H9 (cell line): ENCODE results near the gene CHST15. TPM values are rescaled to one million over a fixed set of nuclear protein-coding genes. Genes with fewer than 3 reads are reported as not detected.
"Not testable (repeated sequence)": the region's sequence is repeated elsewhere in the genome, so short reads cannot be mapped to it uniquely, and the experiment has no call there.

Source experiments
- DNase-seq: peaks from one replicate; pipeline ENCODE4 v3.0.0-alpha.2; 2017
- H2AFZ ChIP-seq: one replicate; pipeline ENCODE4 v1.6.1; 2013; ENCODE audit warnings: mild to moderate bottlenecking, low read length, control low read depth, moderate library complexity
- H2AK5ac ChIP-seq: 2 replicates; pipeline ENCODE4 v1.6.1; 2013; ENCODE audit warnings: low read length, control low read depth, mixed read lengths; ENCODE audit not compliant: insufficient read length
- H2BK120ac ChIP-seq: one replicate; pipeline ENCODE4 v1.6.1; 2013; ENCODE audit warnings: low read depth, mild to moderate bottlenecking, low read length, control low read depth, inconsistent platforms; ENCODE audit not compliant: poor library complexity, severe bottlenecking
- H2BK12ac ChIP-seq: 2 replicates; pipeline ENCODE4 v1.6.1; 2013; ENCODE audit warnings: low read length, control low read depth, mixed read lengths, low read depth; ENCODE audit not compliant: insufficient read length
- H2BK15ac ChIP-seq: 2 replicates; pipeline ENCODE4 v1.6.1; 2013; ENCODE audit warnings: low read depth, low read length, control low read depth
- H2BK20ac ChIP-seq: one replicate; pipeline ENCODE4 v1.6.1; 2013; ENCODE audit warnings: low read depth, mild to moderate bottlenecking, low read length, control low read depth, inconsistent platforms; ENCODE audit not compliant: poor library complexity, severe bottlenecking
- H2BK5ac ChIP-seq: 2 replicates; pipeline ENCODE4 v1.6.1; 2013; ENCODE audit warnings: low read length, control low read depth, mixed read lengths; ENCODE audit not compliant: insufficient read length
- H3K14ac ChIP-seq: 2 replicates; pipeline ENCODE4 v1.6.1; 2013; ENCODE audit warnings: low read length, control low read depth; ENCODE audit not compliant: insufficient read depth
- H3K18ac ChIP-seq: 2 replicates; pipeline ENCODE4 v1.6.1; 2013; ENCODE audit warnings: low read depth, mild to moderate bottlenecking, mixed read lengths, low read length, control low read depth; ENCODE audit not compliant: insufficient read length
- H3K23ac ChIP-seq: 2 replicates; pipeline ENCODE4 v1.6.1; 2013; ENCODE audit warnings: low read length, control low read depth, mixed read lengths, low read depth; ENCODE audit not compliant: insufficient read length
- H3K23me2 ChIP-seq: 2 replicates; pipeline ENCODE4 v1.6.1; 2013; ENCODE audit warnings: low read depth, mild to moderate bottlenecking, mixed read lengths, low read length, control low read depth; ENCODE audit not compliant: insufficient read length, poor library complexity, severe bottlenecking
- H3K27ac ChIP-seq: 2 replicates; pipeline ENCODE4 v1.5.1; 2013; ENCODE audit warnings: low read length, control low read depth, mixed read lengths, low read depth; ENCODE audit not compliant: insufficient read length
- H3K27me3 ChIP-seq: 2 replicates; pipeline ENCODE4 v1.6.1; 2013; ENCODE audit warnings: low read length, control low read depth, inconsistent platforms; ENCODE audit not compliant: insufficient read depth
- H3K4ac ChIP-seq: 2 replicates; pipeline ENCODE4 v1.6.1; 2013; ENCODE audit warnings: low read depth, mild to moderate bottlenecking, control low read depth, inconsistent platforms, low read length, moderate library complexity
- H3K4me1 ChIP-seq: 2 replicates; pipeline ENCODE4 v1.6.1; 2013; ENCODE audit warnings: low read length, control low read depth, inconsistent platforms; ENCODE audit not compliant: insufficient read depth
- H3K4me2 ChIP-seq: 2 replicates; pipeline ENCODE4 v1.6.1; 2013; ENCODE audit warnings: low read length, control low read depth, mixed read lengths; ENCODE audit not compliant: insufficient read length, insufficient read depth
- H3K56ac ChIP-seq: 2 replicates; pipeline ENCODE4 v1.6.1; 2013; ENCODE audit warnings: low read depth, mild to moderate bottlenecking, mixed read lengths, low read length, control low read depth; ENCODE audit not compliant: insufficient read length
- H3K79me1 ChIP-seq: 2 replicates; pipeline ENCODE4 v1.6.1; 2013; ENCODE audit warnings: low read depth, mild to moderate bottlenecking, moderate library complexity, low read length, control low read depth, inconsistent platforms; ENCODE audit not compliant: insufficient read depth, poor library complexity, severe bottlenecking
- H3K79me2 ChIP-seq: 2 replicates; pipeline ENCODE4 v1.6.1; 2013; ENCODE audit warnings: low read length, control low read depth, inconsistent platforms; ENCODE audit not compliant: insufficient read depth
- H3K9ac ChIP-seq: 2 replicates; pipeline ENCODE4 v1.6.1; 2013; ENCODE audit warnings: low read length, control low read depth, mixed read lengths; ENCODE audit not compliant: insufficient read length; ENCODE audit errors: extremely low read depth
- H3K9me3 ChIP-seq: one replicate; pipeline ENCODE4 v1.6.1; 2013; ENCODE audit warnings: low read depth, low read length, inconsistent platforms; ENCODE audit not compliant: control insufficient read depth
- H3T11ph ChIP-seq: one replicate; pipeline ENCODE4 v1.6.1; 2013; ENCODE audit warnings: mild to moderate bottlenecking, low read length, control low read depth, inconsistent platforms
- H4K20me1 ChIP-seq: one replicate; pipeline ENCODE4 v1.6.1; 2013; ENCODE audit not compliant: control insufficient read depth, insufficient read length, insufficient read depth
- H4K5ac ChIP-seq: 2 replicates; pipeline ENCODE4 v1.6.1; 2013; ENCODE audit warnings: low read depth, mild to moderate bottlenecking, mixed read lengths, low read length, control low read depth; ENCODE audit not compliant: insufficient read length
- H4K8ac ChIP-seq: replicated peaks from 2 replicates; pipeline ENCODE4 v1.6.1; 2013; ENCODE audit warnings: low read length, control low read depth, mixed read lengths, low read depth; ENCODE audit not compliant: insufficient read length
- H4K91ac ChIP-seq: 2 replicates; pipeline ENCODE4 v1.6.1; 2013; ENCODE audit warnings: low read depth, mild to moderate bottlenecking, moderate library complexity, mixed read lengths, low read length, control low read depth; ENCODE audit not compliant: insufficient read length
- H3K27ac Mint-ChIP-seq, 3 experiments: 2 replicates in 2 of 3; 3 replicates in 1 of 3; pipeline ENCODE4 v1.8.0; 2020 to 2021; ENCODE audit warnings: mixed read lengths in 3 of 3, mild to moderate bottlenecking in 1 of 3, moderate library complexity in 1 of 3
- H3K27me3 Mint-ChIP-seq: 2 replicates; pipeline ENCODE4 v1.8.0; 2021; ENCODE audit warnings: low read depth, mild to moderate bottlenecking, moderate library complexity, mixed read lengths
- H3K36me3 Mint-ChIP-seq, 3 experiments: 2 replicates in 2 of 3; 3 replicates in 1 of 3; pipeline ENCODE4 v1.8.0; 2020 to 2021; ENCODE audit warnings: low read depth in 3 of 3, mixed read lengths in 3 of 3; ENCODE audit not compliant: insufficient read depth in 1 of 3
- H3K4me1 Mint-ChIP-seq, 2 experiments: 2 replicates each; pipeline ENCODE4 v1.8.0; 2020; ENCODE audit warnings: mixed read lengths in 2 of 2
- H3K4me3 Mint-ChIP-seq, 2 experiments: 2 replicates in 1 of 2; 3 replicates in 1 of 2; pipeline ENCODE4 v1.8.0; 2020 to 2021; ENCODE audit warnings: mild to moderate bottlenecking in 2 of 2, mixed read lengths in 2 of 2, moderate library complexity in 1 of 2
- H3K9me3 Mint-ChIP-seq, 2 experiments: 2 replicates in 1 of 2; 3 replicates in 1 of 2; pipeline ENCODE4 v1.8.0; 2020; ENCODE audit warnings: mild to moderate bottlenecking in 2 of 2, mixed read lengths in 2 of 2, moderate library complexity in 1 of 2
- WGBS: extraction: QIAGEN DNeasy Blood & Tissue Kit; methylation state at CpG from one replicate; pipeline ENCODE4 v1.1.7; 2013; ENCODE audit warnings: missing lambda C conversion rate, low lambda C conversion rate, mixed read lengths; ENCODE audit not compliant: insufficient read length; ENCODE audit errors: extremely low coverage; 5-methylcytosine and 5-hydroxymethylcytosine counted together
- total RNA-seq: library from RNA; stranded (reverse); gene quantifications from 2 replicates; pipeline ENCODE4 v1.2.1, GENCODE V29; 2021
- TF ChIP-seq, protein P1 (sequence below): fragments of 200-600 bp; sonication (generic); conservative IDR thresholded peaks from 3 replicates; pipeline ENCODE4 v1.8.0; 2021; ENCODE audit warnings: antibody characterized with exemption, mild to moderate bottlenecking

Gene CHST15
- total RNA-seq, 1 experiment from 2014 or later: 8.7 TPM

DNA sequence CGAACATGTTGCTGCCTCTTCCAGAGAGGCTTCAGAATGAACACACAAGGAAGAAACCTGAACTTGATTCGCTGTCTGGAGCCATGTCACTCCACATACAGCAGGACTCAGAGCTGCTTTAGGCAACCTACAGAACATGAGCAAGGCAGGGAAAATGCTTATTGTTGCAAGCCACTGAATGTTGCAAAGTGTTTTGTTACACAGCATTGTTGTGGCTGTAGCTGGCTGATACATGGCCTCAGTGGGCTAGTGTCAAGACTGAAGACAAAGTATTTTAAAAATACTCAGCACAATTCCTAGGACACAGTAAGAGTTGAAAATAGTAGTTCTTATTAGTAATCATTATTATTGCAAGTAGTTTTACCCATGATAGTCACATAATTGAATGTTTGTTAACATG is 3.1 kb upstream of the CHST15 start:
- Histone ChIP-seq H2AK5ac (no peak overlapping the region), H4K5ac (no peak overlapping the region), H4K8ac (no peak overlapping the region), H3K23me2 (peaks cover 17% of the 10 kb centered on the region), H3T11ph (no peak overlapping the region), H3K27ac (no peak overlapping the region), H3K4me1 (no peaks in the 10 kb centered on the region), H3K18ac (no peak overlapping the region), H3K9me3 (no peaks in the 10 kb centered on the region), H3K4me2 (no peak overlapping the region), H3K4ac (no peak overlapping the region), H3K14ac (no peak overlapping the region), H3K79me1 (no peaks in the 10 kb centered on the region), H3K56ac (no peak overlapping the region), H2BK5ac (no peak overlapping the region), H4K20me1 (no peaks in the 10 kb centered on the region), H2AFZ (no peak overlapping the region), H3K9ac (no peak overlapping the region), H3K23ac (no peak overlapping the region), H4K91ac (no peak overlapping the region), H3K79me2 (no peaks in the 10 kb centered on the region), H3K27me3 (peaks cover 2% of the 10 kb centered on the region; the same call in 1 of the 2 replicates), H2BK20ac (no peak overlapping the region), H2BK12ac (no peak overlapping the region), H2BK15ac (no peak overlapping the region), H2BK120ac (no peak overlapping the region)
- Mint-ChIP-seq H3K9me3 (peaks cover 6 to 9% of the 10 kb centered on the region in 2 experiments), H3K27ac (no peak overlapping the region), H3K27me3 (peaks cover 65% of the 10 kb centered on the region), H3K4me1 (peaks cover 7 to 12% of the 10 kb centered on the region in 2 experiments; a peak in 3 of 4 replicates), H3K36me3 (peaks cover 0 to 10% (median 0%) of the 10 kb centered on the region in 3 experiments; a peak in 2 of 7 replicates), H3K4me3 (no peak overlapping the region)
- TF ChIP-seq, protein P1, sequence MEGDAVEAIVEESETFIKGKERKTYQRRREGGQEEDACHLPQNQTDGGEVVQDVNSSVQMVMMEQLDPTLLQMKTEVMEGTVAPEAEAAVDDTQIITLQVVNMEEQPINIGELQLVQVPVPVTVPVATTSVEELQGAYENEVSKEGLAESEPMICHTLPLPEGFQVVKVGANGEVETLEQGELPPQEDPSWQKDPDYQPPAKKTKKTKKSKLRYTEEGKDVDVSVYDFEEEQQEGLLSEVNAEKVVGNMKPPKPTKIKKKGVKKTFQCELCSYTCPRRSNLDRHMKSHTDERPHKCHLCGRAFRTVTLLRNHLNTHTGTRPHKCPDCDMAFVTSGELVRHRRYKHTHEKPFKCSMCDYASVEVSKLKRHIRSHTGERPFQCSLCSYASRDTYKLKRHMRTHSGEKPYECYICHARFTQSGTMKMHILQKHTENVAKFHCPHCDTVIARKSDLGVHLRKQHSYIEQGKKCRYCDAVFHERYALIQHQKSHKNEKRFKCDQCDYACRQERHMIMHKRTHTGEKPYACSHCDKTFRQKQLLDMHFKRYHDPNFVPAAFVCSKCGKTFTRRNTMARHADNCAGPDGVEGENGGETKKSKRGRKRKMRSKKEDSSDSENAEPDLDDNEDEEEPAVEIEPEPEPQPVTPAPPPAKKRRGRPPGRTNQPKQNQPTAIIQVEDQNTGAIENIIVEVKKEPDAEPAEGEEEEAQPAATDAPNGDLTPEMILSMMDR: no peak
- WGBS: no CpG with 5 or more reads among the region's 2 CpGs
- DNase-seq: no peak

DNA sequence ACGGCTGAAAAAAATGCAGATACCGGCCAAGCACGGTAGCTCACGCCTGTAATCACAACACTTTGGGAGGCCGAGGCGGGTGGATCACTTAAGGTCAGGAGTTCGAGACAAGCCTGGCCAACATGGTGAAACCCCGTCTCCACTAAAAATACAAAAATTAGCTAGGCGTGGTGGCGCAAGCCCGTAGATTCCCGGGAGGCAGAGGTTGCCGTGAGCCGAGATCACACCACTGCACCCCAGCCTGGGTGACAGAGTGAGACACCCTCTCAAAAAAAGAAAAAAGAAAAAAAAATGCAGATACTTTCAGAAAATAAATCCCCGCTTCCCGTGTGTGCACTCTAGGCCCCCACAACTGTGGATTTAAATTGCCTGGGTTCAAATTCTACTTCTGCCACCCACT is 2.4 kb upstream of the CHST15 start:
- H3K23ac ChIP-seq, H3K14ac ChIP-seq, H2BK20ac ChIP-seq, H4K5ac ChIP-seq, DNase-seq, H3K27ac ChIP-seq, H3K9ac ChIP-seq, H3K4me2 ChIP-seq, H2AFZ ChIP-seq, H3K27me3 ChIP-seq, H4K20me1 ChIP-seq, H4K8ac ChIP-seq, H3K4ac ChIP-seq, H3K18ac ChIP-seq, H4K91ac ChIP-seq, H3K9me3 Mint-ChIP-seq, H3T11ph ChIP-seq, H2AK5ac ChIP-seq, H2BK5ac ChIP-seq, H3K4me1 ChIP-seq, H2BK15ac ChIP-seq, H3K79me1 ChIP-seq, H3K27ac Mint-ChIP-seq, H3K9me3 ChIP-seq, H3K4me3 Mint-ChIP-seq, H2BK12ac ChIP-seq, H3K56ac ChIP-seq, H3K79me2 ChIP-seq, H2BK120ac ChIP-seq: not testable (repeated sequence)
- Mint-ChIP-seq H3K36me3 (peaks cover 0 to 10% (median 1%) of the 10 kb centered on the region in 3 experiments; a peak in 3 of 7 replicates), H3K4me1 (peaks cover 14 to 16% of the 10 kb centered on the region in 2 experiments), H3K27me3 (peaks cover 72% of the 10 kb centered on the region)
- peaks cover 19% of the 10 kb centered on the region for H3K23me2 ChIP-seq
- no CpG with 5 or more reads among the region's 16 CpGs for WGBS
